Upper lobe of left lung (tissue), 6 donors: Measurements from ENCODE around the gene PLXND1. TPM values are rescaled to one million over a fixed set of nuclear protein-coding genes. Genes with fewer than 3 reads are reported as not detected.

Experiments
- ATAC-seq, 2 donors: fragments of 200-7000 bp; cut with Tn5 transposase; one replicate each; pipeline ENCODE4 v1.9.1; 2022; ENCODE audit warnings: mild to moderate bottlenecking in 2 of 2, moderate library complexity in 2 of 2; ENCODE audit not compliant: low FRiP score in 2 of 2
- DNase-seq, 2 donors: peaks; one replicate each; pipeline ENCODE4 v3.0.0-alpha.2; 2019 to 2020
- H3K27ac ChIP-seq, 4 donors: fragments of 200-600 bp; sonication (generic); one replicate each; pipeline ENCODE4 v1.5.1; 2016 to 2019
- H3K27me3 ChIP-seq, 4 donors: fragments of 200-600 bp; sonication (generic); one replicate each; pipeline ENCODE4 v1.5.1; 2017 to 2019
- H3K36me3 ChIP-seq, 4 donors: fragments of 200-600 bp; sonication (generic); one replicate each; pipeline ENCODE4 v1.5.1; 2016 to 2019
- H3K4me1 ChIP-seq, 4 donors: fragments of 200-600 bp; sonication (generic); one replicate each; pipeline ENCODE4 v1.5.1; 2018 to 2019
- H3K4me3 ChIP-seq, 4 donors: fragments of 200-600 bp; sonication (generic); one replicate each; pipeline ENCODE4 v1.5.1; 2017 to 2019; ENCODE audit warnings: mild to moderate bottlenecking in 2 of 4, moderate library complexity in 1 of 4
- H3K9me3 ChIP-seq, 4 donors: fragments of 200-600 bp; sonication (generic); one replicate each; pipeline ENCODE4 v1.5.1; 2018 to 2019
- CTCF ChIP-seq, 6 experiments: fragments of 450-650 bp in 4 of 6; fragments of 200-600 bp in 2 of 6; sonication (generic) in 2 of 6; IDR thresholded peaks; one replicate each; pipeline ENCODE4 v1.5.1; 2016 to 2019; ENCODE audit warnings: antibody characterized with exemption in 6 of 6
- EP300 ChIP-seq, 4 donors: sonication (generic); formaldehyde crosslinking; IDR thresholded peaks; one replicate each; pipeline ENCODE4 v1.5.1; 2017; ENCODE audit warnings: antibody characterized with exemption in 4 of 4, control low read depth in 2 of 4
- POLR2A ChIP-seq, 4 donors: fragments of 450-650 bp; IDR thresholded peaks; one replicate each; pipeline ENCODE4 v1.5.1; 2016 to 2017; ENCODE audit warnings: antibody characterized with exemption in 4 of 4, mild to moderate bottlenecking in 2 of 4
- POLR2AphosphoS5 ChIP-seq, 2 donors: sonication (generic); formaldehyde crosslinking; IDR thresholded peaks; one replicate each; pipeline ENCODE4 v1.5.1; 2017; ENCODE audit warnings: antibody characterized with exemption in 2 of 2
- WGBS, 2 donors: methylation state at CpG; one replicate each; pipeline ENCODE4 v1.1.5; 2017 to 2018; 5-methylcytosine and 5-hydroxymethylcytosine counted together
- total RNA-seq, 6 donors: library from RNA; depleted of rRNA in 4 of 6; stranded (reverse); fragments of >200 nt in 4 of 6; gene quantifications; one replicate each; pipeline versions ENCODE4 v1.1.0 to v1.2.1, GENCODE V29; 2016 to 2021
- donor health status: DM: no; HTN: no; CAD: no; lungs with moderate emphysema.
- donor health status: DM: no; HTN: yes; CAD: no; lungs with severe emphysema.

Gene PLXND1
- total RNA-seq, 6 donors from 2014 or later, result 95.3 to 607 (median 227) TPM

GRCh38 chr3:129597087-129597999, 9.1 kb downstream of the PLXND1 start:
- ATAC-seq (peak in 1 of 2 donors; percentile 52), DNase-seq (peak in 1 of 2 donors; percentile 80)
- no peaks in the 10 kb centered on the region for H3K9me3 ChIP-seq
- H3K4me3 ChIP-seq, result peak overlapping the region in 2 of 4 donors; percentile 25 to 26
- H3K27ac ChIP-seq, result peak overlapping the region; percentile 92 to 95 (median 94)
- no peaks in the 10 kb centered on the region for H3K36me3 ChIP-seq
- TF ChIP-seq POLR2AphosphoS5 (IDR thresholded peaks at IDR 0.05), result peak in 1 of 2 donors; percentile 5
- TF ChIP-seq CTCF (IDR thresholded peaks at IDR 0.05), result no peak
- H3K27me3 ChIP-seq, result no peaks in the 10 kb centered on the region
- WGBS, 2 donors, result 25 to 34% methylated on average over 7 to 25 of the region's 31 CpGs
- peaks cover 99 to 100% (median 100%) of the 10 kb centered on the region in 4 donors for H3K4me1 ChIP-seq

GRCh38 chr3:129596194-129597086, 10.0 kb downstream of the PLXND1 start:
- no peaks in the 10 kb centered on the region for H3K27me3 ChIP-seq
- H3K4me3 ChIP-seq, result peak overlapping the region in 2 of 4 donors; percentile 25 to 26
- WGBS, 2 donors, result 24 to 34% methylated on average over 9 to 24 of the region's 27 CpGs
- DNase-seq (peak; percentile 76 to 80), ATAC-seq (peak; percentile 54 to 63)
- peaks cover 99 to 100% (median 100%) of the 10 kb centered on the region in 4 donors for H3K4me1 ChIP-seq
- TF ChIP-seq CTCF (IDR thresholded peaks at IDR 0.05), result no peak
- TF ChIP-seq POLR2A (IDR thresholded peaks at IDR 0.05), result peak in 1 of 4 donors; percentile 52
- no peak for TF ChIP-seq EP300 (IDR thresholded peaks at IDR 0.05)
- TF ChIP-seq POLR2AphosphoS5 (IDR thresholded peaks at IDR 0.05), result peak; percentile 18 to 52
- H3K27ac ChIP-seq, result peak overlapping the region; percentile 92 to 95 (median 94)
- no peaks in the 10 kb centered on the region for H3K9me3 ChIP-seq
- no peaks in the 10 kb centered on the region for H3K36me3 ChIP-seq

- Histone ChIP-seq H3K4me3 (peak overlapping the region in 1 of 4 donors; percentile 25), H3K27me3 (no peaks in the 10 kb centered on the region), H3K36me3 (no peaks in the 10 kb centered on the region), H3K4me1 (peaks cover 98 to 100% (median 99%) of the 10 kb centered on the region in 4 donors), H3K27ac (peak overlapping the region; percentile 92 to 95 (median 94)), H3K9me3 (no peaks in the 10 kb centered on the region)
- DNase-seq (no peak), ATAC-seq (no peak)
- WGBS, 2 donors, result 41 to 60% methylated on average over 6 to 10 of the region's 10 CpGs
- TF ChIP-seq EP300 (IDR thresholded peaks at IDR 0.05) (no peak), CTCF (IDR thresholded peaks at IDR 0.05) (no peak), POLR2A (IDR thresholded peaks at IDR 0.05) (no peak), POLR2AphosphoS5 (IDR thresholded peaks at IDR 0.05) (no peak)
Measured at GRCh38 chr3:129595544-129596193, 10.8 kb downstream of the PLXND1 start.

- peaks cover 97 to 100% (median 98%) of the 10 kb centered on the region in 4 donors for H3K4me1 ChIP-seq
- H3K36me3 ChIP-seq, result no peaks in the 10 kb centered on the region
- no peak for ATAC-seq
- TF ChIP-seq POLR2A (IDR thresholded peaks at IDR 0.05) (no peak), POLR2AphosphoS5 (IDR thresholded peaks at IDR 0.05) (no peak), EP300 (IDR thresholded peaks at IDR 0.05) (no peak), CTCF (IDR thresholded peaks at IDR 0.05) (no peak)
- H3K9me3 ChIP-seq, result no peaks in the 10 kb centered on the region
- H3K4me3 ChIP-seq, result no peak overlapping the region
- WGBS, 2 donors, result 73 to 81% methylated on average over 4 to 6 of the region's 6 CpGs
- peak in 1 of 2 donors; percentile 53 for DNase-seq
- H3K27ac ChIP-seq, result peak overlapping the region; percentile 92 to 95 (median 94)
- H3K27me3 ChIP-seq, result no peaks in the 10 kb centered on the region
Measured at GRCh38 chr3:129594907-129595390, 11.5 kb downstream of the PLXND1 start.
